ENCODE data around the gene SFPQ.
"Not testable (repeated sequence)": the region's sequence is repeated elsewhere in the genome, so short reads cannot be mapped to it uniquely, and the experiment has no call there.

Gene SFPQ

DNA sequence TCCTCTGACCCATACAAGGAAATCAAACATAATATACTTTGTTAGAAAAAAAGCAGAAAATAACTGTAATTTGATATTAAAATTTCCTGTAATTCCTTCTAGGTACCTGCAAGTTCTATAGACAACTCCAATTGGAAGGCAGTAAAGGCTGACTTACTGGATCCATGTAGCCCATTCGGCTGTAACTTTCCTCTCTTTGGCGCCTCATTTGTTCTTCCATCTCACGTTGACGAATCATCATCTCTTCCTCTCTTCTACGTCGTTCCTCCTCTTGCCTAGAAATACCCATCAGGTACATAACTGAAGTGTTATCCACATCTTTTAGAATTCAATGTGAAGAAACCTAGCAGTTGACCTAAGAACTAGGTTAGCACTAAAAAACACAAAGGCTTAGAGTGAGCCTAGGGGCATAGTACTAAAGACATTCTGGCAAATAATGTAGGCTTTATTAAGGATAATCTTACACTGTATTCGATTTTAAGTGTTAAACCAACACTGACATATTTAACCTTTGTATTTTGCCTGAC lies 5.1 kb downstream of the SFPQ start:
- DNase-seq (ENCODE audit: low spot score): no peak

DNA sequence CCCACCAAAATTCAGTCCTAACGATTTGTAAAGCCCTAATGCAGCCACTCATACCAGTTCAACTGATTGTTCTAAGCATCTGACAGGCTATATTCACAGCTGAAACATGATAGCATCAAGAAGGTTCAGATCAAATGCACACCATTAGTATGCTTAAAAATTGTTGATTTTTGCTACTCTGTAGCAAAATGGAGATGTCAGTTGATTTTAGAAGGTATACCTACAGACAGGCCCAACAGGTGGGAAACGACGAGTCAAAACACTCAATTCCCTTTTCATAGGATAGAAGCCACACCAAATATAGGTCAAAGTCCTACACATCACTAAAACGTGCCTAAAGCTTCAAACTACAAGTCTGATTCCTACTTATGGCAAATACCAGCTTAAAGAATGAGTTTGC lies 6.7 kb downstream of the SFPQ start:
- DNase-seq (ENCODE audit: low spot score): no peak

DNA sequence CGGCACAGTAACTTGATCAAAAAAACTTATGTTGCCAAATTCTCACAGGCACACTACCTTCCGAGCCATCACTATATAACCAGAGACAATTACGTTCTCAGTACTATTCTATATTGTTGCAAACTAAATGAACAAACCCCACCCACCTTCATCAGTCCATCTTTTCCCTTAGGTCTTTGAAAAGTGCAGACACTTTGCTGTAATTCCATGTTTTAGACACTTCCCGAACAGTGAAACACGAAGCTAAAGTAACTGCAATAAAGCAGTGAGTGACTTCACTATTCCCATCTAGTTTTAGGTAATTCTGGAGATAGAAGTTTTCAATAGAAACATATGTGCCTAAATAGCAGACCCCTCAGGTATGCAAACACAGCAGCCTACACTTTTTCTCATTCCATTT lies 7.7 kb downstream of the SFPQ start:
- DNase-seq (ENCODE audit: low spot score): no peak

DNA sequence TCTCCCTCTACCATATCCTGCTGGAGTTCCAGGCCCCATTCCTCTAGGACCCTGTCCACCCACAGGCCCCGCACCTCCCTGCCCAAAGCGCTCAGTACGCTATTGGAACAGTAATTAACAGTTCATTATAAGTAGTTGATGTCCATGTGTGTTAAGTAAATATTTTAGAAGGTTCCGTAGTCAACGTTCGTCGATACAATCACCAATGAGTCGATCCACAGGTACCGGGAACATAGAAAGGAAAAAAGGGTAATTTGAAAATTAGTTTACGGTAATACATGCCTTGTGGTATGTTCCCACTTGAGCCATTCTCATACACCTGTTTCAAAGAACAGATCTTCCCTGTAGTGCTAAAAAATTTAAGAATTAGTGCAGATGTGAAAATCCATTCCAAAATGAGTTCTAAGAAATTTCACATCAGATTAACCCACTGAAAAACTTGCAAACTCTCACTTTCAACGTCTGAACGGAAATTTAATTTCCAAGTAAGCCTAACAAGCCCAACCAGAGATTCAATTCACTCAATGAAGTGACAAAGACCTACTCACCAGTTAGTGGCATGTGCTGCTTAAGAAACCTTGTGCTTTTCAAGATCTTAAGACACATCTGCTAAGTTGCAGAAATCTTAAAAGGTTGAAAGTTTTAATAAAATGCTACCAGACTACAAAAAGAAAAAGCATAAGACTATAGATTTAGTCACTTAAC lies 8.3 kb downstream of the SFPQ start:
- no peak for DNase-seq (ENCODE audit: low spot score)

DNA sequence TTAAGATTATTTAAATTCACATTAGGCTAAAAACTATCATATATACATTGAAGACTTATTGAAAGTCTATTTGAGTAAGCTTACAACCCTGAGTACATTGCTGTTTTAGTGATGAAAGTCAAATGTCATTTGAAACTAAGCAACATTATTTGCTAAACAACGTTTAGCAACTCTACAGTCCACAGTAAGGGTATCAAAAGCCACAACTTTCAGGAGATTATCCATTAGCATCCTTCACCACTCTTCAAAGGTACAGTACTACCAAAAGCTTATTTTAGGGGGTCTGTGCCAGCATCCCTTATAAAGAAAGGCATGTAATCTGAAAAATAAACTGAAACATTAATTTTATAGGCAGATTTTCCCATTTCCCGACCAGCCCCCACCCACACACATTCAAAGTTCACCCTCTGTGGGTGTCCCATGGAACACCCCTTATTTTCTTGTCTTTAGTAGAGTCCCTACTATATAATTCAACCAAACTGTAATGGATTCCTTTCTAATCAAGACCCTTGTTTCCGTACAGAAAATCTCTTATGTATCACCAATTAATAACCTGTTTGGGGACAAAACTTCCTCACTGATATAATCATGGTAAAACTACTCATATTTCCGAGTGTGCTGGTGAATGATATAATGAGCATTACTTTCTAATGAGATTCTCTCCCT lies 11.0 kb downstream of the SFPQ start:
- no peak for DNase-seq (ENCODE audit: low spot score)

DNA sequence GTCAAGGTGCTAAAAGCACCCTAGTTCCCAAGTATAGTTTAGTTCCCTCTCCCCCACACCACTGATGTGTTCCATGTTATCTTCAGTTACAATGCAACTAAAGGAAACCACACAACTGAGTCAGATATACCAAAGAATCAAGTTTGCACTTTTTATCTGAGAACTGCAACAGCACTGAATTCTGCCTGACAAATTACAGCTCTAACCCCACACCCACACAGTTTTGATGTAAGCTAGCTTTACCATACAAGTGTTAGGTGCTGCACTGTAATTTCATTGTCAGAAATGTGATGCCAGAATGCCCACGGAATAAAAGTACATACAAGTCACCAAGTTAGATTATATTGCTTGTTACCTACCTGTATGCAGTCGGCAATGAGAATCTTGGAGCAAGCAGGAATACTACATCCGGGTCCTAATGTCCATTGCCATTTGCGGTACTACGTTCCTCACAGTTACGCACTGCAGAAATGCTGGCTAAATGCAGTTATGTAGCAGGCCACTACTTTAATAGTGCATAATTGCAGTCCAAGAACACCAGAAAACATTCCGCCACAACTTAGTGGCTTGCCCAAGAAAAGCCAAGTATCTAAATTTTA lies 12.1 kb downstream of the SFPQ start:
- DNase-seq (ENCODE audit: low spot score): no peak

DNA sequence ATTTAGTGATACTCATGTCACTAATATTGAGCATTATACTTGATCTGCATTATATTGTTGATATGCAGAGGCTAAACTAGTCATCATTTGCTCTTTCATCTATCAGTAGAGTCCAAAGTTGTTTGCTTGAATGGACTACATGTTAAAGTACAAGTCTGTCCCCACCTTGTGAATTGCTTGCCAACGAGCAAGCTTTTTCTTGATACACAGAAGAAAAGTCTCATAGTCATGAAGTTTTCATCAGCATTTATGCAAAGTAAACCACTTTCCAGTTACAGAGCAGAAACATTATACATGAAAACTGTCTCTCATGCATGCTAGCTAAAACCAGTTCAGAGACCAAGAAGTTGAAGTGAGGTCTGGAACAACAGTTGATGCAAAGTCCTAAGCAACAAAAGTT lies 13.0 kb downstream of the SFPQ start:
- DNase-seq (ENCODE audit: low spot score): no peak

DNA sequence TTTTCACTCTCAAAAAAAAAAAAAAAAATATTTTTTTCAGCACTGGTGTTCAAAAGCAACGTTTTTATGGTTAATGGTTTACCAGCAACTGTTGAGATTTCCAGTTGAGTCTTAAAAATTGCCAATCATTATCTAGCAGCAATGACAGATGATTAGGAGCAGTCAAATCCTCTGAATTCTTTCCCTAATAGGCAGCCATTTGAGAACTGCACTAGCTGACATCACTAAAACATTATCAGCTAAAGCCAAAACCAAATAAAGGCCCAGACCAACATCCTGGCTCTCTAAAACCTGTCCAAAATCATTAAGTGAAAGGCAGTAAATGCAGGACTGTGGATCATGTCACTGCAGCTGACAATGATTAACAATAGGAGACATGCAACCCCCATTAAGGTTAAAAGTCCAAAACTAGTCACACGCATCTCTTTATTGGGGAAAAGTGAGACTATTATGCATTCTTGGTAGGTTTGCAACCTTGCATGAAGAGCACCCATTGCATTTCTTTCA lies 14.0 kb downstream of the SFPQ start:
- no peak for DNase-seq (ENCODE audit: low spot score)

DNA sequence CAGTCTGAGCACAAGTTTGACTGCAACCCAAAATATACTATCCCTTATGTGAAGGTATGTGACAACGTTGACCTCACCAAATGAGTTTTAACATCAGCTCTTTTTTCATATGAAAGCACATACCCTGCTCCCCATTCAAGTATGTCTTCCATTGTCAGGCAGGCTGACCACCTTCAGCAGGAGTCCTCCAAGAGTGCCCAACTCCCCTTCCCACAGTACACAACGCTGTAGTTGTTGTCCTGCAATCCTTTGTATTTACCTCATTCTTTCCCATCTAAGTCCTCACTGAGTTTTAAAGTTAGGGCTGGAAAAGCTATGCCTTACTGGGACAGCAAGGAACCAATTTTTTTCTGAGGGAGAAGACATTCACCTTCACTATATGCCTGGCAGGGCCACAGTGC lies 14.7 kb downstream of the SFPQ start:
- DNase-seq (ENCODE audit: low spot score): no peak

DNA sequence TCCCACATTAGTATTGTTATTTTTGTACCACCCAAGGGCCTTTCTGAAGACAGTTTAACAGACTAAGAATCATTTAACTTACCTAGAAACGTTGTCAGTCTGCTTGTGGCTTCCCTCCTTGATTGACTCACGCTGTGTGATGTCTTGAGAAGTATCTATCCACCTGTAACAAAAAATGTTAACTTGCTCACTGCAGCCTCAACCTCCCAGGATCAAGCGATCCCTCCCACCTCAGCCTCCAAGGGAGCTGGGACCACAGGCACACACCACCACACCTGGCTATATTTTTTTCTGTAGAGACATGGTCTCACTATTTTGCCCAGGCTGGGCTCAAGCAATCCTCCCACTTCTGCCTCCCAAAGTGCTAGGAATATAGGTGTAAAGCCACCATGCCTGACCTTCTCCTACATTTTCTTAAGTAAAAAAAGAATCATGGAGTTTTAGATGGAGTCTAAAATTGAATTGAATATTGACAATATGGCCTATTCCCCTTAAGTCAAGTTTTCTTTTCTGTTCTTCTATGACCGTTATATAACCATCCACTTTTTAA lies 15.6 kb downstream of the SFPQ start:
- no peak for DNase-seq (ENCODE audit: low spot score)

DNA sequence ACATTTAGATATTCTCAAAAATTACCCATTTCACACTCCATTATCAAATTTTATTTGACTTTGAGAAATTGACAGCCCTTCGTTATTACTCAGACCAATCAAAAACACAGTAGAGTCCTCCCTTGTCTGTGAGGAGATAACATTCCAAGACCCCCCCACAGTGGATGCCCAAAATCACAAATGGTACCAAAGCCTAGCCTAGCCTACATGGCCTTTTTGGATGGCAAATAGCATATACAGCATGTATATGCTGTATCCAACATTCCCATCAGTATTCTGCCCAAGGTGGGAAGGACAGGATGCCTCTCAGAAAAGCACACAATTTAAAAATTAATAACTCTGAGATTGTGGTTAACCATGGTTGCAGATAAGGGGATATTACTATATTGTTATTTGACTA lies 17.3 kb downstream of the SFPQ start:
- no peak for DNase-seq (ENCODE audit: low spot score)

DNA sequence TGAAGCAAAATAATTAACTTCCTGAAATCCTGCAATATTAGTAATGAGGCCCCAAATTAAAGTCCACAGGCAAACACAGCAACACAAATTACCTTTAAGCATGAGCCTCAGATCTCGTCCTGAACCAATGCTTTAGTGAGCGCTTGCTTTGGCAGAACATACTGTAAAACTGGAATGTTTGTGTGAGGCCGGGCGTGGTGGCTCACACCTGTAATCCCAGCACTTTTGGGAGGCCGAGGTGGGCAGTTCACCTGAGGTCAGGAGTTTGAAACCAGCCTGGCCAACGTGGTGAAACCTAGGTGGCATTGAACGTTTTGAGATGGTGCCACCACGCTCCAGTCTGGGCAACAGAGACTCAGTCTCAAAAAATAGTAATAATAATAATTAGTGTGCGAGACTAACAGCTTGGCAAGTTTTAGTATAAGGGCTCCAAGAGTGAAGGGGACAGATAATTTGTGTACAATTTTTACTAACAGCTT lies 17.8 kb downstream of the SFPQ start:
- DNase-seq (ENCODE audit: low spot score): no peak

DNA sequence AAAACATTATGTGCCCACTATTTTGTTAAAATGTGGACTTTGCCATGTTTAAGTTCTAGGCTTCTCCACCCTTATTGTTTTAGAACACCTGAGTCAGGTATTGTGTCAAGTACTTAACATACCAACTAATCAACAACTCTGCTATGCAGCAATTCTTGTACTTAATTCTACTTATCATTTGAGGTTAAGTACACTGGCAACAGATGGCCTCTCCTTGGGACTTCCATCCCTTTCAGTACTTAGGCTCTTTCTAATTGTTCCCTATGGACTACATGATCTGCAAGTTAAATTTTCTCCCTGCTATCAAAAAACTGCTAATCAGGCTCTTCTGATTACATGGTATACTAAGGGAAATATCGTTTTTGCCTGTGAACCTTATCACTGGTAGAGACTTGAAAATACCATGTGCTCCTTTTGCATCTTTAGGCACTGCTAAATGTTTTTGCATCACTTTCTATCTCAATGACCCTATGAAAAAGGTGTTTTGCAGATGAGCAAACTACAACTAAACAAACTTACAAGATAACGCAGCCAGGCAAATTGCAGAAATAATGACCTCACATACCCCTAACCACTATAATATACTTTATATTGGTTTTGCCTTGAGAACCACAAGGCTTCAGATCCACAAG lies 18.9 kb downstream of the SFPQ start:
- DNase-seq (ENCODE audit: low spot score): no peak

DNA sequence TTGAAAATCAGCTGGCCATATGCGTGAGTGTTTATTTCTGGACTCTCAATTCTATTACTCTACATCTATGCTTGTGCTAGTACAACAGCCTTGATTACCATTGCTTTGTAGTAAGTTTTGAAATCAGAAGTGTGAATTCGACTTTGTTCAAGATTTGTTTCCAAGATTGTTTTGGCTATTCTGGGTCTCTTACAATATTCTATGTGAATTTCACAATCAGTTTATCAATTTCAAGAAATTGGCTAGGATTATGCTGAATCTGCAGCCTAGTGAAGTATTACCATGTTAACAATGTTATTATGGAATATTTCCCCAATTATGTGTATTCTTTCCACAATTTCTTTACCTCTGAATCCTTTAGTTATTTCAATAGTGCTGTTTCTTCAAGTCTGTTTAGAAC lies 19.5 kb downstream of the SFPQ start:
- DNase-seq (ENCODE audit: low spot score): no peak

DNA sequence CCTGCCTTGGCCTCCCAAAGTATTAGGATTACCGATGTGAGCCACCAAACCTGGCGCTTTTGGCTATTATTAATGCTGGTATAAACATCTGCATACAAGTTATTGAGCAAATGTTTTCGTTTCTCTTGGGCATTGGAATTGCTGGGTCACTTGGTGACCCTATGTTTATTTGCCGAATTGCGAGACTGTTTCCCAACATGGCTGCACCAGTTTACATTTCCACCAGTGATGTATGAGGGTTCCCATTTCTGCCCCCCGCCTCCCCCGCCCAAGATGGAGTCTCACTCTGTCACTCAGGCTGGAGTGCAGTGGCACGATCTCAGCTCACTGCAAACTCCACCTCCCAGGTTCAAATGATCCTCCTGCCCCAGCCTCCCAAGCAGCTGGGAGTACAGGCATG lies 20.9 kb downstream of the SFPQ start:
- DNase-seq (ENCODE audit: low spot score): no peak

DNA sequence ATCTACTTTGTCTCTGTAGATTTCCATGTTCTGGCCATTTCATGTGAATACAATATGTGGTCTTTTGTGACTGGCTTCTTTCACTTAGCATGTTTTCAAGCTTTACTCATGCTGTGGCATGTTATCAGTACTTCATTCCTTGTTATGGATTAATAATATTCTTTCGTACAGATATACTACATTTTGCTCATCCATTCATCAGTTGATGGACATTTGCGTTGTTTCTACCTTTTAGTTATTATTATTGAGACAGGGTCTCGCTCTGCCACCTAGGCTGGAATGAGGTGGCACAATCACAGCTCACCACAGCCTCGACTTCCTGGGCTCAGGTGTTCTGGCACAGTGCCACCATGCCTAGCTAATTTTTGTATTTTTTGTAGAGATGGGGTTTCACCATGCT lies 21.4 kb downstream of the SFPQ start:
- DNase-seq (ENCODE audit: low spot score): no peak

DNA sequence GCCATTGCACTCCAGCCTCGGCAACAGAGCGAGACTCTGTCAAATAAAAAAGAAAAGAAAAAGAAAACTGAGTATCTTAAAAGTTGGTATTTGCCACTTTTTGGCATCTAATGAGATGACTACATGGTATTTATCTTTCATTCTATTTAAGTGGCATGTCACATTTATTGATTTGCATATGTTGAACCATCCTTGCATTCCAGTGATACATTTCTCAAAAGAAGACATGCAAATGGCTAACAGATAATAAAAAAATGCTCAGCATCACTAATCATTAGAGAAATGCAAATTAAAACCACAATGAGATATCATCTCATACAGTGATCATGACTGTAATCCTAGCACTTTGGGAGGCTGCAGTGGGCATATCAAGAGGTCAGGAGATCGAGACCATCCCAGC lies 28.1 kb downstream of the SFPQ start:
- no peak for DNase-seq (ENCODE audit: low spot score)

DNA sequence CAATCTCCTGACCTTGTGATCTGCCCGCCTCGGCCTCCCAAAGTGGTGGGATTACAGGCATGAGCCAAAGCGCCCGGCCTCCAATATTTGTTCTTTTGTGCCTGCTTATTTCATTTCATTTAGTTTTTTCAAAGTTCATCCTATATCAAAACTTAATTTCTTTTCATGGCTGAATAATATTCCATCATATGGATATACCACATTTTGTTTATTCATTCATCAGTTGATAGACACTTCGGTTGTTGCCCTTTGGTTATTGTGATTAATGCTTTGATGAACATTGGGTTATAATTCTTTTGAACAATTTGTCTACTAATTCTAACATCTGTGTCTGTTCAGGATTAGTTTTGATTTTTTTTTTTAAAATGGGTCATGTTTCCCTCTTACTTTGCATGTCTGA lies 41.7 kb downstream of the SFPQ start:
- DNase-seq (ENCODE audit: low spot score): no peak

DNA sequence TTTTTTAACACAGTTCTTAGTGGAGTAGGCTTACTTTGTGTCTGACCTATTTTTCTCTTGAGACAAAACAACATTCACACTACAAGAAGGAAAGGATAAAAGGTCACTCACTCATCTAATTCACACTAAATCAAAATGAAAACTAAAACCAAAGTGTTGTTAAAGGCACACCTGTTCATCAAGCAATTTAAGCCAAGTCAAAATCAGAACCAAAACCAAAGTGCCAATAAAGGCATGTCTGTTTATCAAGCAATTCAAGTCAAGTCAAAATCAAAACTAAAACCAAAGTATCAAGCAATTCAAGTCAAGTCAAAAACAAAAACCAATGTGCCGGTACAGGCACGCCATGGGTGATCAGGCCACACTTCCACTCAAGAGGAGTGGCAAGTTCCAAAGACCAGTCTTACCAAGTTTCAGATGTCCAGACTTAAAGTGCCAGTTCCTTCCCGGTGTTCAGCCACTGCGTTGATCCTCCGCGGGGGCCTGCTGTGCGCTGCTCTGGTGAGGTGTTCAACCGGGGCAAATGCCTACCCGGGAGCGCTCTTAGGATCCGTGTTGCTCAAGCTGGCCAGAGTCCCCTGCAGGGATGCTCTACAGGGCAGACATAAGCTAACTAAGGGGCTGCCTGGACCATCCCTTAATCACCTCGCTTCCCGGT lies 46.9 kb downstream of the SFPQ start:
- DNase-seq (ENCODE audit: low spot score): not testable (repeated sequence)

DNA sequence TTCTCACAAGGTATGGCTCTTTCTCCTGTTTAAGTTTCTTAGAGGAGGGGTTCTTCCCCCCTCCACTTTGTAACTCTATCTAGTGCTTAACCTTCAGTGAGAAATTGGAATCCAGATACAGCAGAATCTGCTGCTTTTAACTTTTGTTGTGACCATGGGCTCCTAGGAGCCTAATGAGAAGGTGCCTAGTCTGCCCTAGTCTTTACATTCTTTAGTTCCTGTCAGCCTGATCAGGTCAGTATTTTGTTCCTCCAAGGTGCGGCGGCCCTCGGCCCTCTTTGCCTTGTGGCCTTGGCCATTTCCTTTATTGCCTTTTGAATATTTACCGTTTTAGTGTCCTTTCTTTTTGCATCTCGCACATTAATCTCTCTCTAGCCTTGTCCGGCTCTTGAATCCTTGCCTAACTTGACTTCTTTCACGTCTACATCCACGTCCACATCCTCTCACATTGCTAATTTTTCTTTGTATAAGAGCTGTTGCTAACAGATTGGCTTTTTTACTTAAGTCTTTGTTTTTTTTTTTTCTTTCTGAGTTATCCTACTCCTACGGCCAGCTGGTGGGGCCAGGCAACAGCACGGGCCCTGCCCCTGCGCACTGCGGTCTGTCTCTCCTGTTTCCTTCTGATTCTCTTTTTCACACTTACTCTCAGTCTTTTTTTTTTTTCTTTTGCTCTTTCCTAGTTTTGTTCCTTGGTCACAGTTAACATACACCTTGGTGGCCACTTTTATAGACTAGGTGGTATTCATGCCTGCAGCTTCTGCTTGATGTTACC lies 49.0 kb downstream of the SFPQ start:
- no peak for DNase-seq (ENCODE audit: low spot score)

DNA sequence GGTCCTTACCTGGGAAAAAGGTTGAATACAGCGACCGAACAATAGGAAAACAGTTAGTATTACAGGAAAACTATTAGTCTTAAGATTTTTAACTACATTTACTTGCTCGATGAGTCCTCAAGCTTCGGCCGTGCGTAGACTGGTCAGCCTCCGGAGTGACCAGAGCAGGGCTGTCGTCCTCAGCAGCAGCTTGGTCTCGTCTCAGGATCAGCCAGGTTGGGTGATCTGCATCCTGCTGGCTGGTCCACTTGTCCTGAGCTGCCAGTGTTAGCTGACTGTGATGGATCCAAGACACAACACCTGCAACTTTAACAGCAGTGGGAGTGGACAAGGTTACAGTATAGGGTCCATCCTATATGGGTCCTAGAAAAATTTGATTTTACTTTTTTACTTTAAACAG lies 50.2 kb downstream of the SFPQ start:
- DNase-seq (ENCODE audit: low spot score): not testable (repeated sequence)
